Keratinocyte (primary cell): ENCODE results near the gene BNIP1. TPM values are rescaled to one million over a fixed set of nuclear protein-coding genes. Genes with fewer than 3 reads are reported as not detected.

Experiments used
- DNase-seq: peaks from one replicate; pipeline ENCODE4 v3.0.0-alpha.2; 2011; ENCODE audit warnings: low read depth, missing footprints, low spot score
- FAIRE-seq: peaks from 2 replicates; lab custom pipeline; 2011; peaks lifted over from hg19 to GRCh38; lab: Jason Lieb, UNC
- H2AFZ ChIP-seq: 2 replicates; pipeline ENCODE4 v1.6.0; 2012; ENCODE audit warnings: low read length, control low read depth, inconsistent platforms; ENCODE audit not compliant: control insufficient read depth
- H3K27ac ChIP-seq: 2 replicates; pipeline ENCODE4 v1.5.1; 2011; ENCODE audit warnings: low read length; ENCODE audit not compliant: control insufficient read depth, insufficient read depth
- H3K27me3 ChIP-seq: 3 replicates; pipeline ENCODE4 v1.6.0; 2011; ENCODE audit warnings: low read length; ENCODE audit not compliant: control insufficient read depth, insufficient read depth; ENCODE audit errors: extremely low read depth
- H3K36me3 ChIP-seq, 2 experiments: 2 replicates in 1 of 2; 3 replicates in 1 of 2; pipeline ENCODE4 v1.5.1; 2011; ENCODE audit warnings: low read length in 2 of 2, mild to moderate bottlenecking in 1 of 2; ENCODE audit not compliant: control insufficient read depth in 2 of 2, insufficient read depth in 2 of 2; ENCODE audit errors: extremely low read depth in 1 of 2
- H3K4me1 ChIP-seq: 3 replicates; pipeline ENCODE4 v1.5.1; 2011; ENCODE audit warnings: low read length; ENCODE audit not compliant: control insufficient read depth, insufficient read depth; ENCODE audit errors: extremely low read depth
- H3K4me2 ChIP-seq: 3 replicates; pipeline ENCODE4 v1.6.0; 2011; ENCODE audit warnings: low read depth, low read length; ENCODE audit not compliant: control insufficient read depth, insufficient read depth; ENCODE audit errors: extremely low read depth
- H3K4me3 ChIP-seq, 3 experiments: fragments of 200-600 bp in 1 of 3; sonication (generic) in 1 of 3; 2 replicates in 2 of 3; 3 replicates in 1 of 3; pipeline ENCODE4 v1.5.1; 2011 to 2016; ENCODE audit warnings: low read length in 3 of 3, mild to moderate bottlenecking in 3 of 3, control low read depth in 2 of 3, inconsistent platforms in 1 of 3, low read depth in 1 of 3, mixed read lengths in 1 of 3, mixed run types in 1 of 3, moderate library complexity in 1 of 3; ENCODE audit not compliant: control insufficient read depth in 2 of 3, insufficient read depth in 2 of 3; ENCODE audit errors: extremely low read depth in 1 of 3
- H3K79me2 ChIP-seq: 2 replicates; pipeline ENCODE4 v1.6.0; 2012; ENCODE audit warnings: low read length; ENCODE audit not compliant: control insufficient read depth, insufficient read depth
- H3K9ac ChIP-seq: 3 replicates; pipeline ENCODE4 v1.6.0; 2011; ENCODE audit warnings: low read length; ENCODE audit not compliant: control insufficient read depth, insufficient read depth; ENCODE audit errors: extremely low read depth
- H3K9me1 ChIP-seq: 3 replicates; pipeline ENCODE4 v1.6.0; 2011; ENCODE audit warnings: low read length; ENCODE audit not compliant: control insufficient read depth, insufficient read depth; ENCODE audit errors: extremely low read depth
- H3K9me3 ChIP-seq: 2 replicates; pipeline ENCODE4 v1.5.1; 2012; ENCODE audit warnings: low read depth, low read length; ENCODE audit not compliant: control insufficient read depth
- H4K20me1 ChIP-seq: 3 replicates; pipeline ENCODE4 v1.6.0; 2011; ENCODE audit warnings: low read length; ENCODE audit not compliant: control insufficient read depth, insufficient read depth; ENCODE audit errors: extremely low read depth
- CTCF ChIP-seq, 3 experiments: IDR thresholded peaks in 1 of 3; conservative IDR thresholded peaks in 1 of 3; optimal IDR thresholded peaks in 1 of 3; 2 replicates in 2 of 3; 3 replicates in 1 of 3; pipeline versions ENCODE3 to v1.5.1; 2011; ENCODE audit warnings: low read length in 3 of 3, mild to moderate bottlenecking in 3 of 3, moderate library complexity in 2 of 3, control low read depth in 1 of 3, inconsistent platforms in 1 of 3; ENCODE audit not compliant: insufficient read depth in 2 of 3; ENCODE audit errors: extremely low read depth in 1 of 3
- EZH2 ChIP-seq: IDR thresholded peaks from one replicate; pipeline ENCODE4 v1.6.1; 2012; ENCODE audit warnings: inconsistent platforms, mild to moderate bottlenecking, low read length, moderate library complexity
- dilution Hi-C: fragments of 300-500 bp; cut with MboI; formaldehyde crosslinking; loops from one replicate; pipeline ENCODE4 v1.7.0; 2020; ENCODE audit warnings: low sequenced_read_pairs; ENCODE audit not compliant: extremely low pct_ligation_motif_present
- polyA plus RNA-seq, 5 experiments: library from polyadenylated mRNA; depleted of rRNA in 3 of 5; stranded (reverse) in 3 of 5; stranded (forward) in 1 of 5; unstranded in 1 of 5; fragments of >200 nt; gene quantifications; 1 replicate in 1 of 5; 2 replicates in 3 of 5; 3 replicates in 1 of 5; pipeline versions ENCODE4 v1.2.1 to v1.2.3, GENCODE V29; 2011 to 2012; ENCODE audit warnings: missing spikeins in 2 of 5, low read depth in 1 of 5, low replicate concordance in 1 of 5

Gene BNIP1
- polyA plus RNA-seq, 1 donor (not counting 4 experiments of a cell fraction or from before 2014, with no cell fraction given), result 18.2 TPM

GRCh38 chr5:173213236-173213933 is 69.1 kb downstream of the BNIP1 start:
- Histone ChIP-seq H3K9ac (no peak overlapping the region), H3K79me2 (no peaks in the 10 kb centered on the region), H4K20me1 (no peaks in the 10 kb centered on the region), H3K4me1 (no peaks in the 10 kb centered on the region), H3K4me3 (no peak overlapping the region), H3K27me3 (no peaks in the 10 kb centered on the region), H3K27ac (no peak overlapping the region), H3K9me1 (no peaks in the 10 kb centered on the region), H3K9me3 (no peaks in the 10 kb centered on the region), H2AFZ (no peak overlapping the region), H3K4me2 (no peak overlapping the region), H3K36me3 (no peaks in the 10 kb centered on the region)
- no peak for TF ChIP-seq CTCF (optimal IDR thresholded peaks at IDR 0.05 in 1 of 3, IDR thresholded peaks at IDR 0.05 in 1 of 3, conservative IDR thresholded peaks at IDR 0.05 in 1 of 3; ENCODE audit: extremely low read depth in 1 of 3, insufficient read depth in 2 of 3, low read length in 3 of 3)
- no peak for TF ChIP-seq EZH2
- dilution Hi-C loops, result no loop called here
- DNase-seq (no peak), FAIRE-seq (no peak)

Other genes starting within 250 kb of the BNIP1 start
- 89.8 to 111 TPM (median 102 TPM) in 3 replicates for gene RPL26L1, start 185.1 kb upstream of the BNIP1 start, polyA plus RNA-seq
- 269 to 609 TPM (median 533 TPM) in 3 replicates for gene ATP6V0E1, start 160.8 kb upstream of the BNIP1 start, polyA plus RNA-seq
- gene CREBRF, start 88.2 kb upstream of the BNIP1 start, polyA plus RNA-seq, result 1.8 to 5.0 TPM (median 4.1 TPM) in 3 replicates
- gene NKX2-5, start 90.7 kb downstream of the BNIP1 start, polyA plus RNA-seq, result not detected in 3 replicates
- 1.9 to 4.3 TPM (median 4.1 TPM) in 3 replicates for gene STC2, start 183.9 kb downstream of the BNIP1 start, polyA plus RNA-seq